Effector CD4-positive, alpha-beta T cell (primary cell): ENCODE measurements around the gene ADIPOQ. TPM values are rescaled to one million over a fixed set of nuclear protein-coding genes. Genes with fewer than 3 reads are reported as not detected.
"Not testable (repeated sequence)": the region's sequence is repeated elsewhere in the genome, so short reads cannot be mapped to it uniquely, and the experiment has no call there.

Experiments
- DNase-seq: peaks from one replicate; pipeline ENCODE4 v3.0.0-alpha.2; 2020
- total RNA-seq: gene quantifications from one replicate; lab custom pipeline; 2026; lab: John Stamatoyannopoulos, UW

Gene ADIPOQ
- not detected for total RNA-seq

GRCh38 chr3:186842426-186843038, at the start of gene ADIPOQ:
Gene ADIPOQ (plus strand): TSS chr3:186842710. CDS start chr3:186853059, 10,349 bp downstream.
- no peak for DNase-seq

DNA sequence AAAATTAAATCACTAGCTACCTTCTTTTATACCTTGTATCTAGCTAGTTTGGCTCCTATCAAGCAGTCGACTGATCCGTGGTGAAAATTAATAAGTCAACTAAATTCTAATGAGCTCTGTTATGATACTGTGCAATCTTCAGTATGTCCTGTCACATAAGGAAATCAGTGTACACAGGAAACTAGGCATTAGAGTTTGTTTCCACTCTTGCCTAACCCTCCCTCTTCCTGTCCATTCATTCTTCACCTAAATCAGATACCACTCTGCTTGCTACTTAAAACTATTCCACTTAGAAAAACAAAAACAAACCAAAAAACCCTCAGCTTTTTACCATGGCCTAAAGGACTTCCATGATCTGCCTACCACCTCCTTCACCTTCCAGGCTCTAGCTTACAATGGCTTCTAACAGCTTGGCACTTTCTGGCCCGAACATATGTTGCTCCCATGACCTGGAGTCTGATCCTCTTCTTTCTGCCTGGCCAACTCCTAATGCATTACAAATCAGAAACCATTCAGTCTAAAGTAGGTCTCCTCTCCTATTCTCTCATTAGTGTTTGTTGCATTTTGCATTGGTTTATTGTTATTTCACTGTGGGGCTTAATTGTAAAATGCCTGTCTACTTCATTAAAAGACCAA, 44.2 kb upstream of the ADIPOQ start:
- no peak for DNase-seq

DNA sequence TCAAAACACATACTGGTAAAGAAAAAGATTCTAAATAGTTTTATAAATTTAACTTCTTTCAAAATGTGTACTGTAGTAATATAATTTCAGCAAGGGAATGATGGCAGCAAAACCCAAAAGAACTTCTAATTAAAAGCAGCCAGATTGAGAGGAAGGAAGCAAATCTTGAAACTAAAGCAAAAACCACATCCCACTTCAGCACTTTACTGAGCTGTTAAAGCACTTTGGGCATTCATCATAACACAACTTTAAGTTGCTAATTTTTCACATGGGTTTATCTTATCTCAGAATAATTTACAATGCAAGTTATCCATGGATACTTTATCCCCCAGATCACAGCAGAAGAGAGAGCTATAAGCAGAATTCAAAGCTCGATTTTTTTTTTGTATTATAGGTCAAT, 42.2 kb upstream of the ADIPOQ start:
- no peak for DNase-seq

DNA sequence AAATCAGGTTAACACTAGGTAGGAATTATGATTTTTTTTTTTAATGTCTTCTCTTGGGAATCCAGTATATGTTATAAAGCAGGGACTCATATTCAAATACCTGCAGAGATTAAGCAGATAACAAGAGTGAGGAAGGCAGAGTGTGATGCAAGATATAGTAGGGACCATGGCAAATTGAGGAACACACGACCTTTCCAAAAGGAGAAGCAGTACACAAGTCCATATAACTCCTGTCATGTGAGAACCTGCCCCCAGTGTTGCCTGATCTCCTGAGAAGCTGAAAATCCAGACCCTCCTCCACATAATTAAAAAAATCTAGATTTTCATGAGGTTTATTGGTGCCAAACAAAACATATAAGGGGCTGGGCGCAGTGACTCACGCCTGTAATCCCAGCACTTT, 39.8 kb upstream of the ADIPOQ start:
- DNase-seq = no peak

DNA sequence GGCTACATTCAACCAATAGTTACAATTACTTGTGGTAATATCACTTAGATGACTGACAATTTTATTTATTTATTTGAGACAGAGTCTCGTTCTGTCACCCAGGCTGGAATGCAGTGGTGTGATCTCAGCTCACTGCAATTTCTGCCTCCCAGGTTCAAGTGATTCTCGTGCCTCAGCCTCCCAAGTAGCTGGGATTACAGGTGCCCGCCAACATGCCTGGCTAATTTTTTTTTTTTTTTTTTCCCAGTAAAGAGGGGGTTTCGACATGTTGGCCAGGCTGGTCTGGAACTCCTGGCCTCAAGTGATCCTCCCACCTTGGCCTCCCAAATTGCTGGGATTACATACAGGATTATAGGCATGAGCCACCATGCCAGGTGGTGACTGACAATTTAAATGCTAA, 39.1 kb upstream of the ADIPOQ start:
- DNase-seq = not testable (repeated sequence)

DNA sequence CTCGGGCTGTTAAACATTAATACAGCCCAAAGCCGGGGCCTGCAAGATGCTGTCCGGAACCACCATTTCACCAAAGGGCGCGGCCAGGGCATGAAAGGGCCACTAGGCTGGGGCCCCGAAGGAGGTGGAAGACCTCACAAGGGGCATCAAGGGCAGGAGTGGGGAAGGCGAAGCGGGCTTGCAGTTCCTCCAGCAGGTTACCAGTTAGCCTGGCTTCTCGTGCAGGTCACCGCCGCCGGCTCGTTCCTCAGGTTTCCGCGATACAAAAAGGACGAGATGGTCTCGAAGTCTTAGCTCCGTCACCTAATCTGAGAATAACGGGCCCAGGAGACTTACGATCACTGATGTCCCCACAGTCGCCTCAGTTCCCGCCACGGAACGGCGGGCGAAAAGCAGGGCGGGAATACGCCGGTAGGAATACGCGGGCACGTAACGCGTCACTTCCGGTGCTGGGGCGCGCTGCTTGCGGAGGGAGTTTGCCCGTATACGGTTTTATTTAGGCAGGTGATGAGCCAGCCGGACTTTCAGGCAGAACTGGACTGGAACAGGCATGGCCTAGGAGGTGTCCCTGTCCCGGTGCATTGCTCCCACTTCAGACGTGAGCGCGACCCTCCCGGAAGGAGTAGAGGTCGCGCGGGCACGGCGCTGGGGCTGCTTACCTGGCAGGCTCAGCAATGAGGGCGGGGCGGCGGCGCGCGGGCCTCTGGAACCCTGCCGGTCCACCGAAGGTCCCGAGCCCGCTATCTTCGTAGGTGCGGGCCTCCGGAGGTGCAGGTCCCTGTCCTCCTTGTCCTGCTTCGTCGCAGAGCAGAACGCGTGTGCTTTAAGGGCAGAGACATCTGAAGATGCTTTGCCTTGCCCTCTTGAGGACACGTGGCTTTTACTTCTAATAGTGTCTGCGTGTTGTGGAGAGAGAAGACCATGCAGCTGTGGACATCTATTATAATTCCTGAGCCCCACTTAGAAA, 36.1 kb upstream of the ADIPOQ start, which contains the start of gene RFC4:
RFC4 (minus strand) TSS at position 394 of the 967 bp plus-strand sequence. CDS start 1,769 bp downstream, outside the sequence.
- peak; percentile 82 for DNase-seq

GRCh38 chr3:186807231-186807630, 35.3 kb upstream of the ADIPOQ start:
- no peak for DNase-seq

DNA sequence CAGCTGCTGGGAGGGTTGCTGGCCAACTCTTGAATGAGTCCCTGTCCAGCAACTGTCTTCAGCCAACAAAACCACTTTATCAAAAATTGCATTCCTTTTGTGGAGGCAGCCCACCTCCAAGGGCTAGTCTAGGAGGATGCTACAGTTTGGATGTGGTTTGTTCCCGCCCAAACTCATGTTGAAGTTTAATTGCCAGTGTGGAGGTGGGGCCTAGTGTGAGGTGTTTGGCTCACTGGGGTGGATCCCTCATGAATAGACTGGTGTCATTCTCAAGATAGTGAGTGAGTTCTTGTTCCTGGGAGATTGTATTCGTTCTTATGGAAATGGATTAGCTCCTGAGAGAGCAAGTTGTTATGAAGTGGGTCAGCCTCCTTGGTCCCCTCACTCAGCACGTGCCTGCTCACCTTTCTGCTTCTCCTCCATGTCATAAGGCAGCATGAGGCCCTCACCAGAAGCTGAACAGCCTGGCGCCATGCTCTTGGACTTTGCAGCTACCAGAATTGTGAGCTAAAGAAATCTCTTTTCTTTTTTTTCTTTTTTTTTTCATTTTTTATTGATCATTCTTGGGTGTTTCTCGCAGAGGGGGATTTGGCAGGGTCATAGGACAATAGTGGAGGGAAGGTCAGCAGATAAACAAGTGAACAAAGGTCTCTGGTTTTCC, 32.0 kb upstream of the ADIPOQ start:
- DNase-seq = no peak

DNA sequence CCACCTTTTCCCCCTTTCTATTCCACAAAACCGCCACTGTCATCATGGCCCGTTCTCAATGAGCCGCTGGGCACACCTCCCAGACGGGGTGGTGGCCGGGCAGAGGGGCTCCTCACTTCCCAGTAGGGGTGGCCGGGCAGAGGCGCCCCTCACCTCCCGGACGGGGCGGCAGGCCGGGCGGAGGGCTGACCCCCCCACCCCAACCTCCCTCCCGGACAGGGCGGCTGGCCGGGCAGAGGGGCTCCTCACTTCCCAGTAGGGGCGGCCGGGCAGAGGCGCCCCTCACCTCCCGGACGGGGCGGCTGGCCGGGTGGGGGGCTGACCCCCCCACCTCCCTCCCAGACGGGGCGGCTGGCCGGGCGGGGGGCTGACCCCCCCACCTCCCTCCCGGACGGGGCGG, 31.2 kb upstream of the ADIPOQ start:
- DNase-seq = not testable (repeated sequence)

DNA sequence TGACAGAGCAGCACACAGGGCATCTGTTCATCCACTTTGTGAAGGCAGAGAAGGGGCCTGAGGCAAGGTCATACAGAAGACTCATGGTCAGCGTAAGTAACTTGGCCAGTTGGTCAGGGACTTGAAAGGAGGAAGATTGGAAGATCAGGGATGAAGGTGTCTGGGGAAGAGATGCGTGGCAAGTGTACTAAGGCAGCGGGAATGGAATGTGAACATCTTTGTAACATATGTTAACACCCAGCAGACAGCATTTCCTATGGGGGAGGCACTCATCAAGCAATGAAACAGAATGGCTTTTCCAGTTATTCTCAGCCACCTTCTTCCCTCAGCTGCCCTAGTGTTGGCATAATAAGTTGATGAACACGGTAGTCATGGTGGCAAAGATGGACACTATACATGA, 28.4 kb upstream of the ADIPOQ start:
- DNase-seq = no peak

DNA sequence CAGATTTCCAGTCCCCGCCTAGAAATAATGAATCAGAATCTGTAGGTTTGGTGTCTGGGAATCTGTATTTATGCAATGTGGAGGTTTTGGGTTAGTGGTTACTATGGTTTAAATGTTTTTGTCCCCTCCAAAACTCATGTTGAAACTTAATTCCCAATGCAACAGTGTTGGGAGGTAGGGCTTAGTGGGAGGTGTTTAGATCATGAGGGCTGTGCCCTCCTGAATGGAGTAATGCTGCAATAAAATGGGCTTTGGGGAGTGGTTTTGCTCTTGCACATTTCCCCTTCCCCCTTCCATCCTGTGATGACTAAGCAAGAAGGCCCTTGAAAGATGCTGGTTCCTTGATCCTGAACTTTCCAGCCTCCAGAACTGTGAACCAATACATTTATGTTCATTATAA, 27.1 kb upstream of the ADIPOQ start:
- no peak for DNase-seq

GRCh38 chr3:186818516-186818915, 24.0 kb upstream of the ADIPOQ start:
- DNase-seq = no peak

GRCh38 chr3:186818956-186819355, 23.6 kb upstream of the ADIPOQ start:
- DNase-seq = no peak

- peak; percentile 9 for DNase-seq
Observed at GRCh38 chr3:186821429-186822387, 20.8 kb upstream of the ADIPOQ start.

- DNase-seq = not testable (repeated sequence)
Observed at GRCh38 chr3:186822388-186822759, 20.1 kb upstream of the ADIPOQ start.

DNA sequence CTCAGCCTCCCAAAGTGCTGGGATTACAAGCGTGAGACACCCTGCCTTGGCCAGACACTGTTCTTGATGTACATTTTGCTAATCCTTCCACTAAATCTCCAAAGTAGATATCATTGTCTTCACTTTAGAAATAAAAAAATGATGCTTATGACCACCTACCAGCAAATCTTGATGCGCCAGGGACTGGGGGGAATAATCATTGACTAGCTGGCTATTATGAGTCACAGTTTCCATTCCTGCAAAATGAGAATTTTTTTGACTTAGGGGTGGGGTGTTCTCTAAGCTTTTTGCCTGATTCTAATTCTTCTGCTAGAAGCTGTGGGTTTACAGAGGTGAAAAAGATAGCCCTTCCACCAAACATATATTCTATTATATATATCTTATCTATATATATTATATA, 19.1 kb upstream of the ADIPOQ start:
- no peak for DNase-seq

- no peak for DNase-seq
Observed at GRCh38 chr3:186824430-186825139, 17.9 kb upstream of the ADIPOQ start.

- peak; percentile 7 for DNase-seq
Observed at GRCh38 chr3:186825294-186825821, 17.2 kb upstream of the ADIPOQ start.

DNA sequence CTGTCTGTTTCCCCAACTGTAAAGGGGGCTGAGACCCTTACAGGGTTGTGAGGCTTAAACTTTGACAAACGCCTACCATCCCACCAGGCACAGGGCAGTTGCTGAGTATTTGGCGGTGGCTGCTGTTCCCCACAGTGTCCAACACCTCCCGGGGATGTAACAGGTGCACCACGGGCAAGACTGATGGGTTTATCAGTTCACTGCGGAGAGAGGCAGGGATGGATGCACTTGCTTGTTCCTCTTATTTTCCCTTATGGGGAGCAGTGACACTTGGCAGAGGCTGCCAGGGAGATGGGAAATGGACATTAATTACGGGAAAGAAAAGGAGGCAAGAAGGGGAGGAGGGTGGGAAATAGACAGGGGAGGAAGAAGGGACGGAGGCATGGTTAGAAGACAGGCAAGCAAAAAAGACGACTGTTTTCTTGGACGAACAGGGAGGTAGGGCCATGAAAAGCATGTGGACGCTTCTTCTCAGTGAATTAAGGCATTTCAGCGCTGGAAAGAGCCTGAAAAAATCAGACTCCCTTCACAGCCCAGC, 16.6 kb upstream of the ADIPOQ start:
- DNase-seq = no peak

- DNase-seq = peak; percentile 6
Observed at GRCh38 chr3:186826410-186826975, 16.0 kb upstream of the ADIPOQ start.
